Measurements from ENCODE around the gene PTMS. TPM values are rescaled to one million over a fixed set of nuclear protein-coding genes. Genes with fewer than 3 reads are reported as not detected.

Gene PTMS
- total RNA-seq, 1 experiment from 2014 or later, result 422 TPM

DNA sequence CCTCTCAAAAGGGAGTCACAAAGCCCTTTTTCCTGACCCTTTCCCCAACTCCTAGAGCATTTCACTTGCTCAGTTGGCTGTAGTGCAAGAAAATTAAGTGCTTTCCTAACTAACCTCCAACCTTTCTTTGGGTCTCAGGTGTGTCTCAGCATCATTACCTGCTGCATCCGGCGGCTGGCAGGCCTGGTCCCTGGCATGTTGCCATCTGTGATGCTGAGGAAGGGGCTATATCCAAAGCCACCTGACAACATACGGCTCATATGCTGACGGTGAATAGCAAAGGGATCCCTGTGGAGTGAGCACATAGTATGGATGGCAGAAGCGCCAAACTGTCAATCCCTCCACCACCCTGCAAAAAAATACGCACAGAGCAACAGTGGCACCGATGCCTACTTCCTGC is 14.4 kb upstream of the PTMS start:
- Histone ChIP-seq H4K91ac (ENCODE audit: insufficient read length, low read depth, low read length) (no peak overlapping the region), H3K9ac (ENCODE audit: extremely low read depth, insufficient read length, low read length) (peak overlapping the region; percentile 91), H4K20me1 (ENCODE audit: control insufficient read depth, insufficient read depth, insufficient read length) (no peaks in the 10 kb centered on the region), H3K4me2 (ENCODE audit: insufficient read depth, insufficient read length, low read length) (peak overlapping the region; percentile 94), H2BK15ac (ENCODE audit: low read depth, low read length) (no peak overlapping the region), H2AFZ (ENCODE audit: low read length) (no peak overlapping the region), H3T11ph (ENCODE audit: low read length) (no peak overlapping the region), H3K79me1 (ENCODE audit: insufficient read depth, low read depth, low read length, poor library complexity, severe bottlenecking) (peaks cover 8% of the 10 kb centered on the region), H3K14ac (ENCODE audit: insufficient read depth, low read length) (no peak overlapping the region), H3K23ac (ENCODE audit: insufficient read length, low read depth, low read length) (no peak overlapping the region), H2BK12ac (ENCODE audit: insufficient read length, low read depth, low read length) (no peak overlapping the region), H2BK20ac (ENCODE audit: low read depth, low read length, poor library complexity, severe bottlenecking) (no peak overlapping the region), H3K27ac (ENCODE audit: insufficient read length, low read depth, low read length) (no peak overlapping the region), H2BK5ac (ENCODE audit: insufficient read length, low read length) (no peak overlapping the region), H4K8ac (replicated peaks; ENCODE audit: insufficient read length, low read depth, low read length) (no peak overlapping the region), H2BK120ac (ENCODE audit: low read depth, low read length, poor library complexity, severe bottlenecking) (no peak overlapping the region), H4K5ac (ENCODE audit: insufficient read length, low read depth, low read length) (no peak overlapping the region), H2AK5ac (ENCODE audit: insufficient read length, low read length) (no peak overlapping the region), H3K18ac (ENCODE audit: insufficient read length, low read depth, low read length) (no peak overlapping the region), H3K27me3 (ENCODE audit: insufficient read depth, low read length) (no peaks in the 10 kb centered on the region), H3K23me2 (ENCODE audit: insufficient read length, low read depth, low read length, poor library complexity, severe bottlenecking) (peaks cover 3% of the 10 kb centered on the region), H3K79me2 (ENCODE audit: insufficient read depth, low read length) (peaks cover 4% of the 10 kb centered on the region), H3K4ac (ENCODE audit: low read depth, low read length) (no peak overlapping the region), H3K9me3 (ENCODE audit: control insufficient read depth, low read depth, low read length) (no peaks in the 10 kb centered on the region), H3K56ac (ENCODE audit: insufficient read length, low read depth, low read length) (no peak overlapping the region), H3K4me1 (ENCODE audit: insufficient read depth, low read length) (peaks cover 6% of the 10 kb centered on the region; the same call in 1 of the 2 replicates)
- Mint-ChIP-seq H3K36me3 (ENCODE audit: insufficient read depth in 1 of 3, low read depth in 3 of 3) (peaks cover 43 to 55% (median 55%) of the 10 kb centered on the region in 3 experiments; a peak in 6 of 7 replicates), H3K4me1 (peaks cover 18 to 23% of the 10 kb centered on the region in 2 experiments), H3K27ac (peak overlapping the region in 1 of 3 experiments; percentile 28; a peak in 2 of 7 replicates), H3K4me3 (peak overlapping the region; percentile 91 to 98), H3K27me3 (ENCODE audit: low read depth) (no peaks in the 10 kb centered on the region), H3K9me3 (no peaks in the 10 kb centered on the region)
- WGBS (ENCODE audit: extremely low coverage, insufficient read length, low lambda C conversion rate), result no CpG with 5 or more reads among the region's 7 CpGs
- TF ChIP-seq, protein P1, sequence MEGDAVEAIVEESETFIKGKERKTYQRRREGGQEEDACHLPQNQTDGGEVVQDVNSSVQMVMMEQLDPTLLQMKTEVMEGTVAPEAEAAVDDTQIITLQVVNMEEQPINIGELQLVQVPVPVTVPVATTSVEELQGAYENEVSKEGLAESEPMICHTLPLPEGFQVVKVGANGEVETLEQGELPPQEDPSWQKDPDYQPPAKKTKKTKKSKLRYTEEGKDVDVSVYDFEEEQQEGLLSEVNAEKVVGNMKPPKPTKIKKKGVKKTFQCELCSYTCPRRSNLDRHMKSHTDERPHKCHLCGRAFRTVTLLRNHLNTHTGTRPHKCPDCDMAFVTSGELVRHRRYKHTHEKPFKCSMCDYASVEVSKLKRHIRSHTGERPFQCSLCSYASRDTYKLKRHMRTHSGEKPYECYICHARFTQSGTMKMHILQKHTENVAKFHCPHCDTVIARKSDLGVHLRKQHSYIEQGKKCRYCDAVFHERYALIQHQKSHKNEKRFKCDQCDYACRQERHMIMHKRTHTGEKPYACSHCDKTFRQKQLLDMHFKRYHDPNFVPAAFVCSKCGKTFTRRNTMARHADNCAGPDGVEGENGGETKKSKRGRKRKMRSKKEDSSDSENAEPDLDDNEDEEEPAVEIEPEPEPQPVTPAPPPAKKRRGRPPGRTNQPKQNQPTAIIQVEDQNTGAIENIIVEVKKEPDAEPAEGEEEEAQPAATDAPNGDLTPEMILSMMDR (conservative IDR thresholded peaks at IDR 0.05), result no peak
- DNase-seq, result no peak
